GM19193 (cell line): ENCODE measurements around the gene ARHGAP18.

ENCODE experiments used
- POLR2A ChIP-seq: IDR thresholded peaks from 4 replicates; pipeline ENCODE4 v1.6.1; 2011; ENCODE audit not compliant: insufficient read depth, insufficient read length; ENCODE audit errors: extremely low read depth

ARHGAP18 gene

GRCh38 chr6:129631070-129631469, 78.9 kb downstream of the ARHGAP18 start:
- TF ChIP-seq POLR2A = no peak

- TF ChIP-seq POLR2A = no peak
Observed at GRCh38 chr6:129630596-129630995, 79.4 kb downstream of the ARHGAP18 start.

DNA sequence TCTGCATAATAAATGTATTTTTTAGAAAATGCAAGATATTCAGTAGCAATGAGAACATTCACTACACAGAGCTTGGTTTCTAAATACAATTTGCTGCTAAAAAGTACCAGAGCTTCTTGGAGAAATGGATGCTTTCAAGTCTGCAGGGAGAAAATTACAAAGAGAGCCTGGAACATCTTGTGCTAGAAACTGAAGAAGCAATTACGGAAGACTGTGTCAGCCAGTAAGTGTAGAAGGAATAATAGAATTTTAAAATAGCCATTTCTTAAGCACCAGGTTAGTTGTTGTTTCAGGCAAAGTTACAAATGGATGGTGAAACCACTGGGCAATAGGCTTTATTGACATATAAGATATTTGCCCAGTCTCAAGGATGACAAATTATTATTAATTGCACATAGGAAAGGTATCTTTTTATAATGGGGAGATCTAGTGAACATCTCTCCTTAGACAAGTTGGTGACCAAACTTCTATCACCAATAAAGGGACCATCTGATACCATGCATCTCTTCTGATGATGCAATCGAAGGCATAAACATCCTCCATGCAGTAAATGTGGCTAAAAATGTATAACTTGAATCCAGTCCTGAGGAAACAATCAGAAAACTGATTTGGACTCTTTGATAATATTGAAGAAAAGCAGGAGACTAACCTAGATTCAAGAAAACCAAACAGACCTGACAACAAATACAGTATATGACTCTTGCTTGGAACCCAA, 81.7 kb downstream of the ARHGAP18 start:
- no peak for TF ChIP-seq POLR2A

DNA sequence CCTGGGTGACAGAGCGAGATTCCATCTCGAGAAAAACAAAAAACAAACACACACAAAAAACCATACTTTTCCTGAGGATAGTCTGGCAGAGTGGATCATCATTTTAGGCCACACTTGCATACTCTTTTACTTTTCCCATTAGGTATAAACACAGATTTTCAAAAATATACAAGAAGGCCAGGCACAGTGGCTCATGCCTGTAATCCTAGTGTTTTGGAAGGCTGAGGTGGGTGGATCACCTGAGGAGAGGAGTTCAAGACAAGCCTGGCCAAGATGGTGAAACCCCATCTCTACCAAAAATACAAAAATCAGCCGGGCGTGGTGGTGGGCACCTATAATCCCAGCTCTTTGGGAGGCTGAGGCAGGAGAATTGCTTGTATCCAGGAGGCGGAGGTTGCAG, 85.5 kb downstream of the ARHGAP18 start:
- no peak for TF ChIP-seq POLR2A

GRCh38 chr6:129623008-129623732, 86.8 kb downstream of the ARHGAP18 start:
- TF ChIP-seq POLR2A = no peak

GRCh38 chr6:129621252-129621651, 88.7 kb downstream of the ARHGAP18 start:
- no peak for TF ChIP-seq POLR2A

DNA sequence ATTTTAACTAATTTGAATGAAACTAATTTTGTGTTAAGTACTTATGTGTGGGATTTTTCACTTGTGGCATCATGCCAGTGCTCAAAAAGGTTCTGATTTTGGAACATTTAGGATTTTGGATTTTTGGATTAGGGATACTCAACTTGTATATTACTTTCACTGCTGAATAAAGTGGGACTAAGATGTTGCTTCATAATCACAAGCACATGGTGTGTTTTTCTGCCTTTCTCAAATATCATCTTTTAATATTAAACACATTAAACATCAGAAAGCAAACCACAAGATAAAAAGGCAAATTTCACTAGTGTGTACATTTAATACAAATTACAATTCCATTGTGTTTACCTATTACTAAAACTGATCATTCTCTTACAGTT, 89.8 kb downstream of the ARHGAP18 start:
- TF ChIP-seq POLR2A = no peak

DNA sequence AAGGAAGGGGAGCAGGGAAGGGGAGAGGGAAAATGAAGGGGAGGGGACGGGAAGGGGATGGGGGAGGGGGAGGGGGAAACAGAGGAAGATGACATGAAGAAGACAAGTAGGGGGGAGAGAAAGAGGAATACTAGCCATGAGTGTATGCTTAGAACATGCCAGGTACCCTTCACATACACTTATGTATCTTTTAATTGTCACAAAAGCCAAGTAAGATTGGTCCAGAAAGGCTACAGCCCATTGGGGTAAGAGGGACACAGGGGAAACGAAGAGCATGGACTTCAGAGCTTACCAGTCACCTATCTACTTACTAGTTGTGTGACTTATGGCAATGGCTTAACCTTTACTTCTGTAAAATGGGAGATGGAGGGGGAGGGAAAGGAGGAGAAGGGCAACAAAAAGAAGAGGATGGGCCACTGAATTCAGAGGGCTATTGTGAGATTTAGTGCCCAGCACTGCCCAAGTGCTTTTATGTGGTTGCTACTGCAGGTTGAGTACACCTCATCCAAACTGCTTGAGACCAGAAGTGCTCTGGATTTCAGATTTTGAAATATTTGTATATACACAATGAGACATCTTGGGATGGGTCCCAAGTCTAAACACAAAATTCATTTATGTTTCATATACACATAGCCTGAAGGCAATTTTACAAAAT, 90.3 kb downstream of the ARHGAP18 start:
- TF ChIP-seq POLR2A = no peak

DNA sequence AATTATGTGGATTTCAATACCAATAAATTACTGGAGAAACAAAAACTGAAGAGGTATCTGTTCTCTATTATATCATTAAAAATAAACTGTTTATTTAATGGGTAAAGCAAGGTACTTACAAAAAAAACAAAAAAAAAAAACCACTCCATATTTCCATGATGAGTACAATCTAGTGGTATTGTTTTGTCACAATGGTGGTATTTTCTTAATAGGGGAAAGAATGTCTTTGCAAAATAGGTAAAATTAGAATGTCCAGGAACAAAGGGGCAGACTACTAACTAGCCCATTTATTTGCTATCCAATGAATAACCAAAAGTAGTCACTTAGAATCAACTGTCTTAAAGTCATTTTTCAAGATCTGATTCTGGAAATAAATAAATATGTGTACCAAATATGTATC, 92.0 kb downstream of the ARHGAP18 start:
- no peak for TF ChIP-seq POLR2A

- no peak for TF ChIP-seq POLR2A
Observed at GRCh38 chr6:129615496-129615895, 94.5 kb downstream of the ARHGAP18 start.

DNA sequence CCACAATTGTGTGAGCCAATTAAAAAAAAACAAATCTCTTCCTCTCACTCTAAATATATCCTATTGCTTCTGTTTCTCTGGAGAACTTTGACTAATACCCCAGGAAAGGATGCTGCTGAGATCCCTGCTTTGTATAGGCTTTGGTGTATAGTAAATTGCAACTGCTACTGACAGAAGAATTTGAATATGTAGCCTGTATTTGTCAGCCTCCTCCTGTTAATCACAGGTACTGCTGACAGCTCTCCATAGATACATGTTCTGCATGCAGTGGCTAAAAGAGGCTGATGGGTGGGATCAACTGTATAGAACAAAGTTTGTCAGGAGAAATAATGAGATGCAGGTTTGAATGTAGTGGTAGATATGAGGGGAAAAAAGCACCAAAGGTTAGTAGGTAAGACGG, 95.0 kb downstream of the ARHGAP18 start:
- no peak for TF ChIP-seq POLR2A

DNA sequence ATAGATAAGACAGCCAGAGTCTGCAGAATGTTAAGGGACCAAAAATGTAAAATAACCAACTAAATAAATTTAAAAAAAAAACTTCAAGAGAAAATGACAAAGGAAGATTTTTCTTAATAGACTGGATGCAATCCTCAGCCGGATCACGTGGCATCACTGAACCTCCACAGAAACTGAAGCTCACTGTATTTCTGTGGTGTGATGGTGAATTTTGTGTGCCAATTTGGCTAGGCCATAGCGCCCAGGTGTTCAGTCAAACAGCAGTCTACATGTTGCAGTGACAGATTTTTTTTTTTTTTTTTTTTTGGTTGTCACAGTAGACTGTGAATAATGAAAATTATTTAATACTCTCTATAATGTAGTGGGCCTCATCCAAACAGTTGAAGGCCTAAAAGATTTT, 95.5 kb downstream of the ARHGAP18 start:
- TF ChIP-seq POLR2A = no peak

DNA sequence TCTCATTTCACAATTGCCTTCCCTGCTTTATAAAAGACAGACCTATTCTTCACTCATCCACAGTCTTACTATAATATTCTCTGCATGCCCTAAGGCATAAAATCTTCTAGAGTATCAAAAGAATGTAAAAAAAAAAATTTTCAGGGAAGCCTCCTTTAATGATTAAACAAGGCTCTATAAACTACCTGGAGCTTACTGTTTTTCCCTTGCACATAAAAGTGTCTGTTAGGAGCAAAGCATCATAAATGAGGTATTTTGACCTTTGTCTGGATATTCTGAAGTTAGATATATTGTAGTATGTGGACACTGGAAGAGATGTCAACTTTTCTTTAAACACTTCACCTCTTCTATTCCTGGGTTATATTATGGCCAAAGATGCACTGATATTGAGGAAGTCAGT, 97.5 kb downstream of the ARHGAP18 start:
- no peak for TF ChIP-seq POLR2A

- TF ChIP-seq POLR2A = no peak
Observed at GRCh38 chr6:129609635-129610034, 100.3 kb downstream of the ARHGAP18 start.

DNA sequence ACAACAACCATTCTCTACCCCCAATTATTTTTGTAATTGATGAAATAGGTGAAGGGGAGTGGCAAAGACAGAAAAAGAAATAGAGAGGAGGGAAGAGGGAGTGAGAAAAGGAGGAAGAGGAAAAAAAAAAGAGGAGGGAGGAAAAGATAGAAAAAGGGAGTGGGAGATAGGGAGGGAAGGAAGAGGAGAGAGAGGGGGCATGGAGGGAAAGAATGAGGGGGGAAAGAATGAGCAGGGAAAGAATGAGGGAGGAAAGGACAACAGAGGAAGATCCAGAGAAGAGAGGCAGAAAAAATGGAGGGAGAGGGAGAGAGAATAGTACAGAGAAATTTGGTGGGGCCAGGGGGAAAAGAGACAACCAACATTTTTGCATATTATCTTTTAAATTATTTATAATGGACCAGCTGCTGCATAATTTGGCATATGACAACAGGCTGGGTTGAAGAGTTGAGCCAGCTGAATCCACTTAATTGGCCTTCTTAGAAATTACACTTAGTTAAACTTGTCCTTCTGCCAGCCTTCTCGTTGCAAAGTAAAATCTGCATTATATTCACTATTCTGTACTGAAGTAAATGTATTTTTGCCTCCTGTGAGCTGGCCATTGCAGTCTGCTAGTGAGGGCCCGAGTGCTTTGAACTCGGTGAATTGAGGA, 101.0 kb downstream of the ARHGAP18 start:
- no peak for TF ChIP-seq POLR2A
